Karpas-422 (cell line): ENCODE data around the gene VPS39. TPM values are rescaled to one million over a fixed set of nuclear protein-coding genes. Genes with fewer than 3 reads are reported as not detected.
A peak's percentile ranks its signal among the peaks of the same experiment; 100 is the strongest.

Experiments
- DNase-seq: peaks from one replicate; pipeline ENCODE4 v3.0.0-alpha.2; 2015
- H2AFZ ChIP-seq: fragments of 200-600 bp; sonication (generic); 2 replicates; pipeline ENCODE4 v1.6.1; 2014; ENCODE audit warnings: antibody characterized with exemption, low read length, mixed read lengths
- H3K27ac ChIP-seq: fragments of 200-600 bp; sonication (generic); 2 replicates; pipeline ENCODE4 v1.5.1; 2014; ENCODE audit warnings: mild to moderate bottlenecking, low read length, moderate library complexity
- H3K27me3 ChIP-seq: fragments of 200-600 bp; sonication (generic); 2 replicates; pipeline ENCODE4 v1.6.1; 2014; ENCODE audit warnings: low read length, mixed read lengths
- H3K36me3 ChIP-seq: fragments of 200-600 bp; sonication (generic); 2 replicates; pipeline ENCODE4 v1.6.1; 2014; ENCODE audit warnings: low read length, mixed read lengths; ENCODE audit not compliant: insufficient read depth
- H3K4me1 ChIP-seq: fragments of 200-600 bp; sonication (generic); 2 replicates; pipeline ENCODE4 v1.6.1; 2014; ENCODE audit warnings: mild to moderate bottlenecking, low read length, mixed read lengths
- H3K4me2 ChIP-seq: fragments of 200-600 bp; sonication (generic); 2 replicates; pipeline ENCODE4 v1.6.1; 2014; ENCODE audit warnings: low read length, low read depth, mild to moderate bottlenecking; ENCODE audit not compliant: poor library complexity, severe bottlenecking
- H3K4me3 ChIP-seq: fragments of 200-600 bp; sonication (generic); 2 replicates; pipeline ENCODE4 v1.5.1; 2014; ENCODE audit warnings: mild to moderate bottlenecking, antibody characterized with exemption, low read length, mixed read lengths
- H3K79me2 ChIP-seq: fragments of 200-600 bp; sonication (generic); 2 replicates; pipeline ENCODE4 v1.6.1; 2014; ENCODE audit warnings: mild to moderate bottlenecking, low read length, mixed read lengths
- H3K9ac ChIP-seq: fragments of 200-600 bp; sonication (generic); 2 replicates; pipeline ENCODE4 v1.6.0; 2014; ENCODE audit warnings: low read length
- H3K9me2 ChIP-seq: fragments of 200-600 bp; sonication (generic), shearing (Covaris generic); replicated peaks from 2 replicates; pipeline ENCODE4 v1.6.0; 2014; ENCODE audit warnings: mild to moderate bottlenecking, low read length, moderate library complexity; ENCODE audit not compliant: insufficient read depth
- H3K9me3 ChIP-seq: fragments of 300-700, 200-600 bp; sonication (generic); 2 replicates; pipeline ENCODE4 v1.6.1; 2014; ENCODE audit warnings: low read length, mixed read lengths
- H4K20me1 ChIP-seq: fragments of 200-600 bp; sonication (generic); 2 replicates; pipeline ENCODE4 v1.6.1; 2014; ENCODE audit warnings: mild to moderate bottlenecking, antibody characterized with exemption, low read length, low read depth; ENCODE audit not compliant: insufficient read depth
- total RNA-seq: library from RNA; depleted of rRNA; stranded (reverse); fragments of >200 nt; shearing (Covaris generic); gene quantifications from 2 replicates; pipeline ENCODE4 v1.2.3, GENCODE V29; 2014; ENCODE audit warnings: low replicate concordance

Gene VPS39
- total RNA-seq, 1 experiment from 2014 or later = 99.4 TPM

- no peaks in the 10 kb centered on the region for H3K4me1 ChIP-seq
- no peaks in the 10 kb centered on the region for H3K9me2 ChIP-seq
- no peak within 1 kb of the TSS for H3K4me2 ChIP-seq
- no peak within 1 kb of the TSS for H3K9ac ChIP-seq
- H3K9me3 ChIP-seq = no peaks in the 10 kb centered on the region
- no peak within 1 kb of the TSS for H3K27ac ChIP-seq
- no peaks in the 10 kb centered on the region for H3K79me2 ChIP-seq
- H2AFZ ChIP-seq = no peak within 1 kb of the TSS
- H3K36me3 ChIP-seq = peaks cover 9% of the 10 kb centered on the region; the same call in 1 of the 2 replicates
- no peak within 1 kb of the TSS for H3K4me3 ChIP-seq
- DNase-seq = peak; percentile 48
- 0 out of 2 replicates have a peak, but pooled peaks cover 3% of the 10 kb centered on the region for H4K20me1 ChIP-seq
- H3K27me3 ChIP-seq = no peaks in the 10 kb centered on the region
Observed at GRCh38 chr15:42156243-42156922, 51.7 kb downstream of the VPS39 start, which contains the start of gene PLA2G4F. Gene PLA2G4F, minus strand, starts transcription at chr15:42156636. Its CDS starts 87 bp downstream, at chr15:42156549.

- Histone ChIP-seq H3K27me3 (no peaks in the 10 kb centered on the region), H4K20me1 (0 out of 2 replicates have a peak, but pooled peaks cover 3% of the 10 kb centered on the region), H3K4me3 (no peak overlapping the region), H3K27ac (no peak overlapping the region), H3K4me2 (no peak overlapping the region), H3K9ac (no peak overlapping the region), H3K9me3 (no peaks in the 10 kb centered on the region), H3K9me2 (no peaks in the 10 kb centered on the region), H3K36me3 (peaks cover 9% of the 10 kb centered on the region; the same call in 1 of the 2 replicates), H3K79me2 (no peaks in the 10 kb centered on the region), H2AFZ (no peak overlapping the region), H3K4me1 (no peaks in the 10 kb centered on the region)
- no peak for DNase-seq
Observed at GRCh38 chr15:42155546-42156242, 52.4 kb downstream of the VPS39 start.

- Histone ChIP-seq H3K4me3 (no peak overlapping the region), H3K9me2 (no peaks in the 10 kb centered on the region), H3K9ac (no peak overlapping the region), H3K4me1 (no peaks in the 10 kb centered on the region), H3K36me3 (peaks cover 2% of the 10 kb centered on the region; the same call in 1 of the 2 replicates), H3K9me3 (no peaks in the 10 kb centered on the region), H3K4me2 (no peak overlapping the region), H4K20me1 (0 out of 2 replicates have a peak, but pooled peaks cover 3% of the 10 kb centered on the region), H3K27ac (no peak overlapping the region), H3K79me2 (no peaks in the 10 kb centered on the region), H3K27me3 (no peaks in the 10 kb centered on the region), H2AFZ (no peak overlapping the region)
- no peak for DNase-seq
Observed at GRCh38 chr15:42154956-42155355, 53.1 kb downstream of the VPS39 start.

- no peaks in the 10 kb centered on the region for H3K9me2 ChIP-seq
- no peak overlapping the region for H3K27ac ChIP-seq
- no peaks in the 10 kb centered on the region for H3K4me1 ChIP-seq
- no peak overlapping the region for H3K9ac ChIP-seq
- H3K4me3 ChIP-seq = no peak overlapping the region
- no peaks in the 10 kb centered on the region for H3K27me3 ChIP-seq
- no peak overlapping the region for H2AFZ ChIP-seq
- H3K4me2 ChIP-seq = no peak overlapping the region
- no peaks in the 10 kb centered on the region for H3K9me3 ChIP-seq
- no peaks in the 10 kb centered on the region for H3K36me3 ChIP-seq
- no peak for DNase-seq
- 0 out of 2 replicates have a peak, but pooled peaks cover 3% of the 10 kb centered on the region for H4K20me1 ChIP-seq
- H3K79me2 ChIP-seq = no peaks in the 10 kb centered on the region
Observed at GRCh38 chr15:42154212-42154941, 53.7 kb downstream of the VPS39 start.

GRCh38 chr15:42153874-42154211, 54.3 kb downstream of the VPS39 start:
- H3K79me2 ChIP-seq = no peaks in the 10 kb centered on the region
- no peak overlapping the region for H3K4me3 ChIP-seq
- no peaks in the 10 kb centered on the region for H3K9me3 ChIP-seq
- H2AFZ ChIP-seq = no peak overlapping the region
- no peak overlapping the region for H3K9ac ChIP-seq
- no peaks in the 10 kb centered on the region for H3K9me2 ChIP-seq
- no peaks in the 10 kb centered on the region for H3K4me1 ChIP-seq
- DNase-seq = no peak
- H3K27ac ChIP-seq = no peak overlapping the region
- H3K36me3 ChIP-seq = no peaks in the 10 kb centered on the region
- no peak overlapping the region for H3K4me2 ChIP-seq
- no peaks in the 10 kb centered on the region for H3K27me3 ChIP-seq
- 0 out of 2 replicates have a peak, but pooled peaks cover 3% of the 10 kb centered on the region for H4K20me1 ChIP-seq

GRCh38 chr15:42152921-42153698, 55.0 kb downstream of the VPS39 start:
- no peak overlapping the region for H3K4me2 ChIP-seq
- H3K9ac ChIP-seq = no peak overlapping the region
- H3K27me3 ChIP-seq = no peaks in the 10 kb centered on the region
- no peak for DNase-seq
- no peaks in the 10 kb centered on the region for H3K79me2 ChIP-seq
- H3K36me3 ChIP-seq = no peaks in the 10 kb centered on the region
- H3K4me3 ChIP-seq = no peak overlapping the region
- no peaks in the 10 kb centered on the region for H3K9me2 ChIP-seq
- 0 out of 2 replicates have a peak, but pooled peaks cover 3% of the 10 kb centered on the region for H4K20me1 ChIP-seq
- no peak overlapping the region for H3K27ac ChIP-seq
- no peaks in the 10 kb centered on the region for H3K4me1 ChIP-seq
- H3K9me3 ChIP-seq = no peaks in the 10 kb centered on the region
- H2AFZ ChIP-seq = no peak overlapping the region

- no peak for DNase-seq
- H3K36me3 ChIP-seq = no peaks in the 10 kb centered on the region
- H3K79me2 ChIP-seq = no peaks in the 10 kb centered on the region
- no peak overlapping the region for H3K27ac ChIP-seq
- H3K4me2 ChIP-seq = no peak overlapping the region
- H2AFZ ChIP-seq = no peak overlapping the region
- H3K27me3 ChIP-seq = no peaks in the 10 kb centered on the region
- 0 out of 2 replicates have a peak, but pooled peaks cover 3% of the 10 kb centered on the region for H4K20me1 ChIP-seq
- no peaks in the 10 kb centered on the region for H3K9me3 ChIP-seq
- no peak overlapping the region for H3K9ac ChIP-seq
- H3K9me2 ChIP-seq = no peaks in the 10 kb centered on the region
- H3K4me1 ChIP-seq = no peaks in the 10 kb centered on the region
- no peak overlapping the region for H3K4me3 ChIP-seq
Observed at GRCh38 chr15:42152196-42152920, 55.7 kb downstream of the VPS39 start.
